ENCODE measurements around the gene SLC9A3. TPM values are rescaled to one million over a fixed set of nuclear protein-coding genes. Genes with fewer than 3 reads are reported as not detected.

SLC9A3 gene
- total RNA-seq, 2 experiments from 2014 or later: 2.3 to 2.5 TPM

- Mint-ChIP-seq H3K4me1 (ENCODE audit: low read depth) (no peaks in the 10 kb centered on the region), H3K4me3 (no peak overlapping the region), H3K9me3 (peaks cover 5% of the 10 kb centered on the region), H3K27ac (no peak overlapping the region), H3K27me3 (peaks cover 45% of the 10 kb centered on the region), H3K36me3 (ENCODE audit: low read depth) (no peaks in the 10 kb centered on the region)
- ChIA-PET POLR2A (no interaction called here), CTCF (no interaction called here)
- no peak for DNase-seq
- no peak for ATAC-seq (ENCODE audit: poor library complexity)
- TF ChIP-seq CTCF (IDR thresholded peaks at IDR 0.05): no peak
- H3K27me3 ChIP-seq (ENCODE audit: control insufficient read depth in 1 of 2, insufficient read depth in 2 of 2, low read length in 2 of 2): peaks cover 0 to 13% of the 10 kb centered on the region in 2 experiments
- peaks cover 12 to 14% of the 10 kb centered on the region in 2 experiments for H3K9me3 ChIP-seq (ENCODE audit: control insufficient read depth in 1 of 2, insufficient read depth in 1 of 2, low read length in 2 of 2)
- H3K27ac ChIP-seq (ENCODE audit: low read depth in 1 of 2, low read length in 2 of 2): no peak overlapping the region
- H3K36me3 ChIP-seq (ENCODE audit: insufficient read depth, low read length): no peaks in the 10 kb centered on the region
- H3K4me3 ChIP-seq (ENCODE audit: low read length): no peak overlapping the region
- no peaks in the 10 kb centered on the region for H3K4me1 ChIP-seq (ENCODE audit: insufficient read depth, low read length)
- intact Hi-C loops (cut with DNase I, micrococcal nuclease): no loop called here
Observed at GRCh38 chr5:572398-573019, 48.3 kb upstream of the SLC9A3 start.

- Mint-ChIP-seq H3K27ac (no peak overlapping the region), H3K4me3 (no peak overlapping the region), H3K36me3 (ENCODE audit: low read depth) (no peaks in the 10 kb centered on the region), H3K4me1 (ENCODE audit: low read depth) (no peaks in the 10 kb centered on the region), H3K27me3 (peaks cover 48% of the 10 kb centered on the region), H3K9me3 (peaks cover 5% of the 10 kb centered on the region)
- no peak for TF ChIP-seq CTCF (IDR thresholded peaks at IDR 0.05)
- H3K27ac ChIP-seq (ENCODE audit: low read depth in 1 of 2, low read length in 2 of 2): no peak overlapping the region
- H3K9me3 ChIP-seq (ENCODE audit: control insufficient read depth in 1 of 2, insufficient read depth in 1 of 2, low read length in 2 of 2): peaks cover 6 to 17% of the 10 kb centered on the region in 2 experiments
- intact Hi-C loops (cut with DNase I, micrococcal nuclease): no loop called here
- no peaks in the 10 kb centered on the region for H3K4me1 ChIP-seq (ENCODE audit: insufficient read depth, low read length)
- H3K4me3 ChIP-seq (ENCODE audit: low read length): no peak overlapping the region
- DNase-seq (no peak), ATAC-seq (ENCODE audit: poor library complexity) (no peak)
- CTCF ChIA-PET: no interaction called here
- POLR2A ChIA-PET: no interaction called here
- H3K27me3 ChIP-seq (ENCODE audit: control insufficient read depth in 1 of 2, insufficient read depth in 2 of 2, low read length in 2 of 2): peaks cover 0 to 10% of the 10 kb centered on the region in 2 experiments
- H3K36me3 ChIP-seq (ENCODE audit: insufficient read depth, low read length): no peaks in the 10 kb centered on the region
Observed at GRCh38 chr5:571791-572190, 47.5 kb upstream of the SLC9A3 start.

GRCh38 chr5:570886-571285 lies 46.6 kb upstream of the SLC9A3 start:
- intact Hi-C loops (cut with DNase I, micrococcal nuclease): no loop called here
- no peak overlapping the region for H3K27ac Mint-ChIP-seq
- H3K36me3 Mint-ChIP-seq (ENCODE audit: low read depth): no peaks in the 10 kb centered on the region
- no peak overlapping the region for H3K4me3 ChIP-seq (ENCODE audit: low read length)
- ChIA-PET POLR2A (no interaction called here), CTCF (no interaction called here)
- TF ChIP-seq CTCF (IDR thresholded peaks at IDR 0.05): no peak
- H3K4me3 Mint-ChIP-seq: no peak overlapping the region
- DNase-seq (no peak), ATAC-seq (ENCODE audit: poor library complexity) (no peak)
- peaks cover 4% of the 10 kb centered on the region in 2 experiments for H3K27me3 ChIP-seq (ENCODE audit: control insufficient read depth in 1 of 2, insufficient read depth in 2 of 2, low read length in 2 of 2)
- H3K36me3 ChIP-seq (ENCODE audit: insufficient read depth, low read length): no peaks in the 10 kb centered on the region
- peaks cover 47% of the 10 kb centered on the region for H3K27me3 Mint-ChIP-seq
- H3K4me1 Mint-ChIP-seq (ENCODE audit: low read depth): no peaks in the 10 kb centered on the region
- no peaks in the 10 kb centered on the region for H3K4me1 ChIP-seq (ENCODE audit: insufficient read depth, low read length)
- H3K9me3 ChIP-seq (ENCODE audit: control insufficient read depth in 1 of 2, insufficient read depth in 1 of 2, low read length in 2 of 2): peaks cover 0 to 20% of the 10 kb centered on the region in 2 experiments
- H3K9me3 Mint-ChIP-seq: peaks cover 3% of the 10 kb centered on the region
- no peak overlapping the region for H3K27ac ChIP-seq (ENCODE audit: low read depth in 1 of 2, low read length in 2 of 2)
